ENCODE measurements around the gene NLGN2.

The NLGN2 gene

GRCh38 chr17:7438656-7439460, 31.2 kb downstream of the NLGN2 start:
- no peak for DNase-seq

- DNase-seq, result no peak
Measured at GRCh38 chr17:7439462-7440112, 31.9 kb downstream of the NLGN2 start, which contains the start of gene FGF11. Gene FGF11 (plus strand): TSS chr17:7439512. CDS start chr17:7439621, 109 bp downstream.

DNA sequence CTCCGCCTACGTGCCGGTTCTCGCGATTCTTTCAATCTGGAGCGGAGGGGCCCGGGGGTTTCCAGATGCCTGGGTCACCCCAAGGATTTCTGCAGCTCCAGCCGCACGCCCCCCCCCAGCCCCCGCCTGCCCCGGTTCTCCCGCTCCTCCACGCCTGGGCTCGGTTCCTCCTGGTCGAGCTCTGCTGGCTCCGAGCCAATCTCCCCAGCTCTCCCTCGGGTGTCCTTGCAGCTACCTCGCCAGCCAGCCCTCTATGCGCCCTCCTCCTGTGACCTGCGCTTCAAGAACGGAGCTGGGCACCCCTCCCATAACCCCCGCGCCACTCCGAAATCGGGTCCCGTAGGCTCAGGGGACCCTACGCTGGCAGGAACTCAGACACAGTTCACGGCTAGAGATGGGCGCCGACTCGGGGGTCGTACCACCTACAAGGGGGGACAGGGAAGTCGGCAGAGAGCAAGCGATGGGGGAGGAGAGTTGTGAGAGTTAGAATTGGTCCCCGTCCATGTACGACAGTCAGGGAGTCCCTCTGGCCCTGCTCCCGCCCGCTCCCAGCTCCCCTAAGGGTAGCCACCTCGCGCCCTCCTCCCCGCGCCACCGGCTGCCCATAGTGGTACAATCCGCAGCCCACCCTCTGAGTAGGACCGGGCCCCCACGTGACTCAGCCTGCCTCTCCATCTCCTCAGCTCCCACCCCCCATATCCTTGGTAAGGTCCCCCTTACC, 32.6 kb downstream of the NLGN2 start:
- peak in 1 of 2 experiments; percentile 11 for DNase-seq

DNA sequence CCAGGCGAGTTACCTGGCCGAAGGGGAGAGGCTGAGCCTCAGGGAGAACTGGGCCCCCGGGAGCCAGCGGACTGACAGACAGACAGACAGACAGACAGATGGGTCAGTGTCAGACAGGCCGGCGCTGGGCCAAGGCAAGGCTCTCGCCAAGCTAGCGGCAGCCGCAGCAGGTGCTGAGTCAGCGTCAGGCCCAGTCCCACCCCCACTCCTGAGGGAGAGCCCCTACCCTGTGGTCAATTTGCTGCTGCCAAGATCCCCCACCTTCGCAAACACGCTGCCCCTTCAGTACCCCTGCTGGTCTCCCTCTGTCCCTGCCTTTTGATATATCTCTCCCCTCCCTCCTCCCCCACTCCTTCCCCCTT, 33.2 kb downstream of the NLGN2 start:
- no peak for DNase-seq

DNA sequence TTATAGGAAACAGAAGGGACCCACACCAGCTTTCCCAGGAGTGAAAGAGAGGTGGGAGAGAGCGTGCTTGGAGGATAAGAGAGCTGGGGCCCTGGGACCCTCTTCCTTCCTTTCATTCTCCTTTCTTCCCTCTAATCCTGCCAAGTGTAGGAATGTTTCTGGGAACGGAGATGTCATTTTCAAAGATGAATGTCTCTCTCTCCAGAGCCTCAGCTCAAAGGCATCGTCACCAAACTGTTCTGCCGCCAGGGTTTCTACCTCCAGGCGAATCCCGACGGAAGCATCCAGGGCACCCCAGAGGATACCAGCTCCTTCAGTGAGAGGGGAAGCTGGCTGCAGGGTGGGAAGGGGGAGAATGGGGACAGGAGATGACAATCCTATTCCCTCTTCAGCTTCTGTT, 33.6 kb downstream of the NLGN2 start:
- DNase-seq, result no peak

- DNase-seq, result no peak
Measured at GRCh38 chr17:7442142-7442541, 34.5 kb downstream of the NLGN2 start.

GRCh38 chr17:7443499-7444485, 36.1 kb downstream of the NLGN2 start:
- no peak for DNase-seq

- DNase-seq, result no peak
Measured at GRCh38 chr17:7444682-7445618, 37.3 kb downstream of the NLGN2 start, which contains the start of gene CHRNB1. Gene CHRNB1 (plus strand): TSS chr17:7445061. CDS start chr17:7445128, 67 bp downstream.

- DNase-seq, result no peak
Measured at GRCh38 chr17:7445619-7445968, 37.9 kb downstream of the NLGN2 start.

- DNase-seq, result no peak
Measured at GRCh38 chr17:7448461-7448860, 40.8 kb downstream of the NLGN2 start.

GRCh38 chr17:7459961-7460545, 52.4 kb downstream of the NLGN2 start:
- DNase-seq, result no peak

DNA sequence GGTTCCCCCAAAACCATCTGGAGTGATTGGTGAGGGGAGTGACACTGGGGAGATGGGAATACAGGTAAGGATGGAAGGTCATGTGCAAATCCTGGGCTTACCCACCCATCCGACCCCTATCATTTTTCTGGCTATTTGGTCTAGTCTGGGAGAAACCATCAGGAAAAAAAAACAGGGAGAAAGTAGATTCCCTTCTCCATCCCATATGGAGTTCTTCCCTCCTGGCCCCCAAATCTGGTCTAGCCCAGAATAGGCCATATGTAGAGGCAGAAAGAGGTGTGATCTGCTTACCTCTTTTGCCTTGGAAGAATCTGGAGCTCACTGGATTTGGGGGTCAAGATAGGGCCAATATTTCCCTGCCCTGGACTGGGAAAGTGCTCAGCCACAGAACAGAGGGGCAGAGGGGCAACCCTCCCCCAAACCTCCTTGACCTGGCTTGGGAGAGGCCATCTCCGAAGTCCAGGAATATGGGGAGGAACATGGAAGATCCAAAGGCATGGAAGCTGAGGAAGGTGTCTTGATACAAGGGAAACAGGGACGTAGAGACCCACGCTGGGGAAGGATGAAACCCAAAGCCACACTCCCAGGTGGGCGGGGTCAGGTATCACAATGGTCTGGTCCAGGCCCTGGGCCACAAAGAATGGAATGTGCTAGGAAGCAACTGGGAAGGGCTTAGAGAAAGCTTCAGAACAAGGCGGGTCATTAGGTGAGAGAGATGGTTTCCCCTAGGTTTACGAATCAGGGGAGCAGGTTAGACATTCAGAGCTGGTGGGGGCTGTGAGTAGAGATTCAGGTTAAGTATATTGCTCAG, 53.4 kb downstream of the NLGN2 start:
- DNase-seq, result no peak

- DNase-seq, result no peak
Measured at GRCh38 chr17:7462474-7463371, 55.1 kb downstream of the NLGN2 start.

DNA sequence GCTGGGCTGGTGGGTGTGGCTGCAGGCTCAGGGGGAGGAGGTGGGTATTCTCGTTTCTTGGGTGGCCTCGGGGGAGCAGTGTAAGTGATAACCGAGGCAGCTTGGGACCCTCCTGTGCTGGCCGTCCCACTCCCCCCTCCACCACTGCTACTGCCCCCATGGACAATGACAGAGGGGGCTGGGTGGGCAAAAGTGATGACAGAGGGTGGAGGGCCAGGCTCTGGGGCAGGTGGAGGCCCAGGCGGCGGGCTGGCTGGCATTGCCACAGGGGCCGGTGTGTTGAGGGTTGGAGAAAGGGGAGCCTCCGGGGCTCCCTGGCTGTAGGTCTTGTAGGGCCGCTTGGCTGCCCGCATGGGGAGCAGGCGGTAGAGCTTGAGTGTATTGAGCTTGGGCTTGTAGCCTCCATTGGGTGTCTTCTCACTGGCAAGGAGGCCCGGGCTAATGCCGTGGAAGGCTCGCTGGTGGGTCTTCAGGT, 55.8 kb downstream of the NLGN2 start:
- no peak for DNase-seq

- DNase-seq, result no peak
Measured at GRCh38 chr17:7464081-7464480, 56.4 kb downstream of the NLGN2 start.

GRCh38 chr17:7465597-7466275, 58.1 kb downstream of the NLGN2 start:
- DNase-seq, result no peak

GRCh38 chr17:7466318-7466638, 58.6 kb downstream of the NLGN2 start:
- no peak for DNase-seq

DNA sequence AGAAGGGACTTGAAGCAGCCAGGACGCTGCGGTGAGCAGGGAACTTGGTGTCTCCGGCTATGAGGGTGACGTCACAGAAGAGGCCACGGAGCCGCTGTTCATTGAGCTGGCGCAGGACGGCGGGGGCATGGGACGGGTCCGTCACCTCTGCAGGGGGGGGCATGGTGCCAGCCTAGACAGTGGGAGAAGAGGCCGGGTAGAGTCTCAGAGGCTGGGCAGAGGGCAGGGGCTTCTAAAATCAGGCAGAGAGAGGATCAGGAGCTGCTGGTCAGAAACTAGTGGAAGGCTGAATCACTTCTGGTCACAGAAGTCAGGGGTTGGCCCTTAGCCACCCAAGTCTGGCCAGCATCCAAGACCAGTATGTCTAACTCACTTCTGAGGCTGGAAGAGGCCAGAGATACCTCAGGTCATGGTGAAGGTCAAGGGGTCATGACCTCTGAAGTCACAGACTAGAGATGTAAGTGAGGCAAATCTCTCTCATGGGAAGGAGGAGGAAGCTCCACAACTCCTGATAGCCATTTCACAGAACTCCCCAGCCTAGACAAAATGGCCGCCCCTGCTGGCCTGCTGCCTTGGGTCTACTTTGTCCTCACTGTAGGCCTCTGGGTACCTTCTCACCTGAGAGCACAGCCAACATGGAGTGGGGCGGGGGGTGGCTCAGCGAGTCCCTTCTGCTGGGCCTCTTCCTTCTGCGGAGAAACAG, 59.1 kb downstream of the NLGN2 start:
- DNase-seq, result no peak

Measured in NCI-H2081 (cell line).